Iris pigment epithelial cell (primary cell): Measurements from ENCODE around the gene TSTD1.
A peak's percentile ranks its signal among the peaks of the same experiment; 100 is the strongest.
"Not testable (repeated sequence)": the region's sequence is repeated elsewhere in the genome, so short reads cannot be mapped to it uniquely, and the experiment has no call there.

Source experiments
- DNase-seq: peaks from one replicate; pipeline ENCODE4 v3.0.0-alpha.2; 2011; ENCODE audit warnings: low read depth

TSTD1 gene

DNA sequence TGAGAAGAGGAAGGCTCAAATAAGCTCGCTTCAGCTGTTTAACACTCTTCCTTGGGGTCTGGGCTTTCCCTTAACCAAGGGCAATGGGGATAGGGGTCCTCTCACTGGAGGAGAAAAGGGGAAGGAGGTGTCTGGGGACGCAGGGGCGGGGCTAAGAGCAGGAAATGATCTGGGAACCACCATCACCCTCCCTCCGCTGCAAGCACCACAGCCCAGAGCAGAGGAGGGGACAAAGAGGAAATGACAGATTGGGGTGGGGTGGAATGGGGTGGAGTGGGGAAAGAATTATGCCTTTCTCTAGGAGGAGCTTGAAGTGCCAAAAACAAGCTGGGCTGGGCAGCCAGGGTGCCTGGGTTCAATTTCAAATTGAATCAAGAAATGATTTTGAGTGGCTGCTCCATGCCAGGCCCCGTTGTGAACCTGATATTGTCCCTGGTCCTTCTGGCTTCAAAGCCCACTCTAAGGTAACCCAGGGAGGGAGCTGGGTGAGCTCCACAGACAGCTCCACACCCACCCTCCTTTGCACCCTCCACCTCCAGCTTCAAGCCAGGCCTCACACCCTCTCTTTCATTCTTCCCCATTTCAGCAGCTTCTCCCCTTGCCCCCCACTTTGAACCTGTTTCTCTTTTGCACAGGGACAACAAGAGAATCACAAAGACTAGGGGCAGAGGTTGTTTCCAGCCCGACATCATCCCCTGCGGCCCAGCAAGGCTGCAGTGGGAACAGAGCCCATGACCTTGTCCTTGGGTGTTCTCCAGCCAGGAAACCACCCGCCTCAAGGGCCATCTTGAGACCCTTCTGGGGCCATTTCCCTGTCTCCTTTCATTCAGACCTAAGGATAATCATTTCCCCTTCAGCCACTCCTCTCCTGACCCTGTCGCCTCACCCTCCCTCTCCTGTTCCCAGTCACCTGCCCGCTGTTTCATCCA lies 29.8 kb upstream of the TSTD1 start:
- no peak for DNase-seq

DNA sequence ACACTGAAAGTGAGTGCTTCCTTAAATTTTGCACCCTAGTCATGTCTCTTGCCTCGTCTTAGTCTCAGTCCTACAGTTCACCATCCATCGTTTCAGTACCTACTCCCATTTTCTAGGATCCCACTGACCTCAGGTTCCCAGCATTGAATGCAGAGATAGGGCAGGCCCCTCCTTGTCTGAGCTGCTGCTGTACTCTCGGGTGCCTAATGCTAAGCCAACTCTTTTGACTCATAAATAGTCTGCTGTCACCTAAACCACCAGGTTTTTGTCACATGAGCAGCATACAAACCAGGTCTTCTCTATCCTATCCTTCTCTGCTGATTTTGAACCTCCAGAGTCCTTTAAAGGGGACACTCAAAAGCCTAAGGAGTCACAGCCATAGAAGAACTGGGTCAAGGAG lies 27.9 kb upstream of the TSTD1 start:
- DNase-seq = no peak

DNA sequence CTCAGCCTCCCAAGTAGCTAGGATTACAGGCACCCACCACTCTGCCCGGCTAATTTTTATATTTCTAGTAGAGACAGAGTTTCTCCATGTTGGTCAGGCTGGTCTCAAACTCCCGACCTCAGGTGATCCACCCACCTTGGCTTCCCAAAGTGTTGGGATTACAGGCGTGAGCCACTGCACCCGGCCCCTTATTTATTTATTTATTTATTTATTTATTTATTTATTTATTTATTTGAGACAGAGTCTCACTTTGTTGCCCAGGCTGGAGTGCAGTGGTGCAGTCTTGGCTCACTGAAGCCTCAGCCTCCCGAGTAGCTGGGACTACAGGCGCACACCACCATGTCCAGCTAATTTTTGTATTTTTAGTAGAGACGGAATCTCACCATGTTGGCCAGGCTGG lies 26.9 kb upstream of the TSTD1 start:
- DNase-seq = not testable (repeated sequence)

DNA sequence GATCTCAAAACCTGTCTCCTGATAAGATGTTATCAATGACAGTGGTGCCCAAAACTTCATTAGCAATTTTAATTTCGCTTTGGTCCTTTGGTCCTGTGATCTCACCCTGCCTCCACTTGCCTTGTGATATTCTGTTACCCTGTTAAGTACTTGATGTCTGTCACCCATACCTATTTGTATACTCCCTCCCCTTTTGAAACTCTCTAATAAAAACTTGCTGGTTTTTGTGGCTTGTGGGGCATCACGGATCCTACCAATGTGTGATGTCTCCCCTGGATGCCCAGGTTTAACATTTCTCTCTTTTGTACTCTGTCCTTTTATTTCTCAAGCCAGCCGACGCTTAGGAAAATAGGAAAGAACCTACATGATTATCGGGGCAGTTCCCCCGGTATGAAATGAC lies 25.2 kb upstream of the TSTD1 start:
- not testable (repeated sequence) for DNase-seq

DNA sequence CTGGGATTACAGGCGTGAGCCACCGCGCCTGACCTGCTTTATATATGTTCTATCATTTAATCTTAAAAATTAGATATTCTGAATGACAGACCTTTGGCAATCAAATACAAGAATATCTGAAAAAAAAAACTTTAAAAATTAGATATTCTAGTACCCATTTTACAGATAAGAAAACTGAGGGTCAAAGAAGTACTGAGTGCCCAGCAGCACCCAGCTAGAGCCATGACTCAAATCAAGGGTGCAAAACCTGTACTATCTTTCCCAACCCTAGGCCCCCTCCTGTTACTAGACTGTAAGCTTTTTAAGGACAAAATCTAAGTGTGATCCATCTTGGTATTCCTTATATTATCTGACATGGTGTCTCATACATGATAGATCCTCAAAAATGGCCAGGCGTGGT lies 22.7 kb upstream of the TSTD1 start:
- DNase-seq = no peak

DNA sequence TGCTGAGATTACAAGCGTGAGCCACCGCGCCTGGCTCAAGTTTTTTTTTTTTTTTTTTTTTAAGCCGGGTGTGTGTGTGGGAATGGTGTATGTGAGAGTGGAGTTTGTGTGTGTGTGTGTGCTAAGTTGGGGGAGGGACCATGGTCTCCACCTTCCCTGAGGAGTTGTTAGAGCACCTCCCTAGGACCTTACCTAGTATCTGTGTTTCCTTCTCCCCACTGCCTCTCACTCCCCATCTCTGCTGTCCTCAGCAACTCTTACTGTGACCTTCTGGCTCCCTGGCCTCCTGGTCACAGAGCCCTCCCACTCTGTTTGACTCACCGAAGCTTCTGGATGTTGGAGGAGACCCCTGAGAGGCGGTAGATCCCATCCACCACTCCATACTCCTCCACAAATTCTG lies 20.5 kb upstream of the TSTD1 start:
- DNase-seq = no peak

DNA sequence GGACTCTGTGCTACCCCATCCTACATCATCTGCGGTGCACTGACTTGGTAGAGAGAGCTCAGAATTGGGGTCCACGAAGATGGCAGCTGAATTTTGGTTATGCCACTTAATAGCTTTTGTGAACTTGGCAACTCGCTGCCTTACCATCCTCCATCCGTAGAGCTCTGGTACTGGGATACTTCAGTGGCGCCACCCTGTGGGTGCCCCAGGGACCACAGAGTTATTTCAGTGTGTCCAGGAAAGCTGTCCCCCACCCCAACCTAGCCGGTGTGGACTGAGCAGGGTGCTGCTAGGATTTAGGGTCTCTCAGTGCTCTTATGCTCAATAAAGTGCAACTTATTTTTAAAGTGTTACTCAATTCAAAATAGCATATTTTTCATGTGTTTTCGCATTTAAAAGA lies 16.0 kb upstream of the TSTD1 start:
- no peak for DNase-seq

DNA sequence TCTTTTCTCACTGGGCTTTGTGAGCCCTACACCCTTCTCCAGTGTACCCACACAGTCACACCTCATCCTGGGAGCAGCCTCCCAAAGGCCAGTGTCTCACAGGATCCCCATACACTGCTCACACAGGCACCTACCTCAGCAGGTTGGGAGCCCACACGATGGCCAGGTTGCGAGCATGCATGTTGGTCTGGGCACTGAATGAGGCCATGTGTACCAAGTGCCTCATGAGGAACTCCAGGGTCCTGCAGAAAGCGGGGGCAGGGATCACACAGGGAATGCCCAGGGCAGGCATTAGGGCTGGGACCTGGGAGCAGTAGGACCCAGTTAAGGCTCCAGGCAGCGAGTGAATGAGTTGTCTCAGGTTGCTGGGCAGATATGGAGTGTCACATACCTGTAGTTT lies 15.5 kb upstream of the TSTD1 start:
- DNase-seq = no peak

DNA sequence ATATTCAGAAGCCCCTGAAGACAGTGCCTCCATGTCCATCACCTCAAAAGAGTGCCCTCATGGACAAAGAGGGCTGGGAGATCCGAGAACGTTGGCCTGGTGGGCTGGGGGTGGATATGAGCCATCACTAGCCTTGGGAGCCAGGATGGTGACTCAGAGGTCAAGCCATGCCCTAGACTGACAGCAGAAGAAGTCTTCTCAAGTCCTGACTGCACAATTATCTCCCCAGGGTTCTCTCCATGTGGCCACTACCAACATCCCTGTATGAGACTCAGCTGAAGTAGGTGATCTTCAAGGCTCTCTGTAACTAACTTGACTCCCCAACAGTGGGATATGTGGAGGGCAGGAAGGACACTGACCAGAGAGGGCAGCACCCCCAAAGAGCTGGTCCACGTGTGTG lies 14.1 kb upstream of the TSTD1 start:
- no peak for DNase-seq

DNA sequence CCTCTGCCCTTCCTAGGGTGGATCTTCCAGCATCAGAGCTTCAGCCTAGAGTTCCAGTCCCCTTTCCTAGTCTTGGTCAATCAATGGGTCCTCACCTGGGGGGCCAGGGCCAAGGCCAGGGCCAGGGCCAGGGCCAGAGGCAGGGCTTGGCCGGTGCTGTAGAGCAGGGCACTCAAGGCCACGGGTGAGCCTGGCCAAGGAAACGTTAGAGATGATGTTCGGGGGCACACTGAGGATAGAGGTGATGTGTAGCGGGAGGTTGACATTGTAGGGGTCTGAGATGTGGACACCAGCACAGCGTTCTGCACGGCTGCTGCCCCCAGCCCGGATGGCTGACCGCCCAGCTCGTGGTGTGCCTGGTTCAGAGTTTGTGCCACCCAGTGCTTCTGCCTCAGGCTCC lies 12.5 kb upstream of the TSTD1 start:
- DNase-seq = no peak

DNA sequence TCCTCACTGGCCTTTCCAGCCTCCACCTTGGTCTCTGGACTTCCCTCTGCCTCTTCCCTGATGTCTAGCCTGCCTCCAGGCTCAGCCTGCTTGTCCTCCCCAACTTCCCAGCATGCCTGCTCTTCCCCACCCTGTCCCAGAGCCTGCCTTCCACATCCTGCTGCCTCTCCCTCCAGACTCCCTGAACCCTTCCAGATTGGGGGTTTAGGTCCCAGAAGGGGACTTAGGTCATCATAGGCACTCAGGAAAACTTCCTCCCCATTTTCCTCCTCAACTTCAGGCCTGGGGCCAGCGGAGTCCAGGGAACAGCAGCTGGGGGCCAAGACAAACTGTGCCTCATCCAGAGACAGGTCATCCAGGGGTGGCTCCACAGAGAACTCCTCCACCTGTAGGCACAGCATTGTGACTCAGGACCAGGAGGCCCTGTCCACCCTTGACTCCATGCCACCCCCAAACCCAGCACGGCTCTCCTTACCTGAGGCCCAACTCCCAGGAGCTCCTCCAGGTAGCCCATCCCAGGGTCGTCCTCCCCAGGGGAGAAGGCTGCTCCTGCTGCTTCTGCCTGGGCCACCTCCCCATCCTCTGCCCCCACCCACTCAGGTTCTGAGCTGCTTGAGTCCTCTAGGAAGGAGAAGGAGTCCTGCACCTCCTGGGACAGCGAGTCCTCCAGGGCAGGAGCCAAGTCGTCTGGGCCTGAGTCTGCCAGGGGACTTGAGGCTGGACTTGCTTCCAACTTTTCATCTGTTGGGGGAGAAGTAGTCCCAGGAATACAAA lies 10.4 kb upstream of the TSTD1 start:
- no peak for DNase-seq

DNA sequence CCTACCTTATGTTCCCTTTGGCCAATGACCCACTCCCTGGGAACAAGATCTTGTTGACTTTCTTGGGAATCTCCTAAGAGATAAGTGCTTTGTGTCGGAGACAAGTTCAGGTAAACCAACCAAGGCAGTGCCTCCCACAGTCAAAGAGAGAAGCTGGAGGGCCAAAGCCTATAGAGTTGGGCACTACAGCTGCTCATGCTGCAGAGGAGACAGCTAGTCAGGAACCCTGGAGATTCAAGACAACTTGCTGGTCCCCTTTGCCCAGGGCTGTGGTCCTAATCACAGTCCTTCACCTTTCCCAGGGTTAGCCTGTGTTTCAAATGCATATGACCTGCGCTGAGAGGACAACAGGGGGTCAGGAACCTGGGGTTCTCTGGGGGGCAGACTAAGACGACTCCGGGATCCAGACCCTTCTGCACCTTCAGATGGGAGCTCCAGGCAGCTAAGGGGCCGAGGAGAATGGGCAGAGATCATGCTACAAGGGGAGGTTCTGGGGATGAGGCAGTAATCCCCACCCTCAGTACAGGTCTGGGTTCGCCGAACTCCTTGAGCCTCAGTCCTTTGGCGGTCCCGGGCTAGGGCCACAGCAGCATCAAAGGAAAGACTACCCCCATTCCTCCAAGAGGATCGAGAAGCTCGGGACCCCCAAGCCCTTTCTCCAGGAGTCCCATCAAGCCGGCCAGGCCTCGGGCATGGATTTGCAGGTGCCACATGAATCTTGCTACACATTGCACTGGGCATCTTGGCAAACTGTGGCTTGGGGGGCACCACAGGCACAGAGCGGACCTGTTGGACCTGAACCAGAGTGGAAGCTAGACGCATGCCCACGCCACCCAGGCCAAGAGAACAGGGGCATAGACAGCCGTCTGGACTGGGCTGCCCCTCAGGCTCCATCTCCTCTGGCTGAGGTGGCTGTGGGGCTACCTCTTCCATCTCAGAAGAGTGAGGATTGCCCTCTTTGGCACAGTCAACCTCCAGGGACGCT lies 9.0 kb upstream of the TSTD1 start:
- DNase-seq = no peak

DNA sequence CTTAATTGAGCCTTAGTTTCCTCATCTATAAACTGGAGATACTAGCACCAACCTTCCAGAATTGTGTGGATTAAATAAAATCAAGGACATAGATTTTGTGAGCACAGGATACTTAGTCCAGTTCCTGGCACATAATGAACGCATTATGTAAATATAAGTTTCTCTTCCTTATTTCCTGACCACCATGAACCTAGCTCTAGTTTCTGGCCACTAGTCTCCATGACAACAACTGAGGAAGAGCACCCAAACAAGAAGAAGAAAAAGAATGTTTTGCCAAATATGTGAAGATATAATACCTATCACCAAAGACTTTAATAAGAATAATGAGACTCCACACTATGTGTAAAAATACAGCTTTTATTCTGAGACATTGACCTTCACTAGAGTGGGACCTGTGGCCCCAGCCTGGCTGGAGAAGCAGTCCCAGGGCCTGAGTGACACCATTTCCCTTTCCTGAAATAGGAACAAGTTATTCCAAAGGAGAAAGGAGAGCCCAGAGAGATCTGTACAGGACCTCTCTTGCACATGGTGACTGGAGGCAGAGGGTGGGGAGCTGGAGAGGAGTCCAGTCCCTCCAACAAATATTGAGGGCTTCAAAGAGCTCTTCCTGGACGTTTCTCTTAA lies 8.0 kb upstream of the TSTD1 start:
- no peak for DNase-seq

DNA sequence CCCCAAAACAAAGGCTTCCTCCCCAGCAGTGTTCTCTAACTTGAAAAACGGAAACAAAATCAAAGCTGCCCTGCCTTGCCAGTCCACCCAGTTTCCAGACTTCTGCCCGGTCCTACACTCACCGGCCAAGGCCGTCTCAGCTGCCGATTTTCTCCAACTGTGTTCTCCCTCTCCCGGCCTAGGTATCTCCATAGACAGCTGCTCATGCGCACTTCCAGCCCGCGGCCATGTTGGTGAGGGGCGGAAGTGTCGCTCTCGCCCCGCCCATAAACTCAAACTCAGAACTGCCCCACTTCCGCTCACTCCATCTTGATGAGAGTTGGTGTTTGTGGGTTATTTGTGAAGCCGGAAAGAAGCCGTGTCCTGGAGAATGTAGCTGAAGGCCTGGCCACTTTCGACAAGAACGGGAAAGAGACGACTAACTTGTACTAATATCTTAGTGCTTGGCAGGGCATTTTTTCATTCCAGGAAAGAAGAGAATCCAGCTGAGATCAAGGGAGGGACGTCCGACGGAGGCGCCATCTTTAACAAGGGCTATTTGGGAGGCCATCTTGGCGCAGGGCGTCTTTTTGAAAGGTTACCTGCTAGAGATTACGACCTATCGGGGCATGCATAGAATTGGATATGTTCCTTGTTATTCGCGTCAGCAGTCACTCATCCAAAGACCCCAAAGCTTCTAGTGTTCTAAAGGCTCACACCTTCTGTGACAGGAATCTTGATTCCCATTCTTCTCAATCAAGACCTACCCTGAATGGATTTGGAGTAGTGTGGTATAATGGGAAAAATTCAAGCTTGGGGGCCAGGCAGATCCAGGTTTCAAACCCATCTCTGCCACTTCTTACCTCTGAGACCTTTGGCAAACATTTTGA lies 7.2 kb upstream of the TSTD1 start, which contains the start of gene USF1:
USF1 (minus strand) TSS at position 242 of the 869 bp plus-strand sequence. CDS start 2,702 bp downstream, outside the sequence.
- peak; percentile 97 for DNase-seq

DNA sequence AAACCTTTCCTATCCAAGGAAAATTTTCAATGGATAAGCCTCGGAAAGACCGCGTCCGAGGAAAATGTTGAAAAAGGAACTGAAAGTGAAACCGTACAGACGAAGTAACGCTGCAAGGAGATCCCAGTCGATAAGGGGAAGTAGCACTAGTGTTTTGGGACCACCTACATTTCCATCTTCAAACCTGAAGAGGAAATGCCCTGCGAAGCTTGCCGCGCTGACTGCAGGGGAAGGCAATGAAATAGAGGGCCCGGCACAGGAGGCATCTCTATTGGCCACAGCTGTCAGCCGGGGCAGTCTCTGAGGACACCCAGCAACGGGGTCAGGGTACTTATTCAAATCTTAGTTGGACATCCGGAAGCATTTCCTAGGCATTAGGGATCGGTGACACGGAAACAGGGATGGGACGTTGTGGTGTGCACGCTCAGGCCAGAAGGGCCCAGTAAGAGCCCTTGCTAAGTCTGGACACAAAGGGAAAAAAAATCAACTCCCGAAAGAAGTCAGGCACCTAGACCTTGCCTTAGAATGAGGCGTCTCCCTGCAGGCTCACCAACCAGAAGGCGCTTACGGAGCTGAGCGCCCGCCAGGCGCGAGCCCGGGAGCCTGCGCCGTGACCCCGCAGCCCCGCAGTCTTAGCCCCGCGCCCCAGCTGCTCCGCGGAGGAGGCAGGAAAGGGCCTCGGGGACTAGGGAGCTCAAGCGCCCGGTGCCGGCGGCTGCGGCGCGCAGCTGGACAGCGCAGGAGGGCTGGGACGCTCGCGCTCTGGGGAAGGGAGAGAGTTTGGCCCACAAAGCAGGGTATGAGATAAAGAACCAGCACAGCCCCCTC lies 6.4 kb upstream of the TSTD1 start:
- DNase-seq = peak; percentile 68

DNA sequence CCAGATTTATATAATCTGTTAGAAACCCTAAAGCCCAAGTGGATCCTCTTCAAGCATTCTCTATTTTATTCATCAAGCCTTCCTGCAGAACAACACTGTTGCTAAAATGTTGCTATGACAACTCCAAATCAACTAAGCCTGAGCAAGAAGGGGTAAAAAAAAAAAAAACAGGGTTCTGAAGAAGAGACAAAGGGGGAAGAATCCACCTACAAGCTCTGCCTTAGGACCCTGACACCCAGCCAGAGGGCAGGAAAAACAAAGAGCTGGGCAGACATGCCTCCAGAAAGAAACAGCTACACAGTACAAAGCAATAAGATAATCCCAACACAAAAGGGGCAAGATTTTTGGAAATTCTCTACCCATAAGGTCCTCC lies 5.8 kb upstream of the TSTD1 start:
- DNase-seq = no peak

DNA sequence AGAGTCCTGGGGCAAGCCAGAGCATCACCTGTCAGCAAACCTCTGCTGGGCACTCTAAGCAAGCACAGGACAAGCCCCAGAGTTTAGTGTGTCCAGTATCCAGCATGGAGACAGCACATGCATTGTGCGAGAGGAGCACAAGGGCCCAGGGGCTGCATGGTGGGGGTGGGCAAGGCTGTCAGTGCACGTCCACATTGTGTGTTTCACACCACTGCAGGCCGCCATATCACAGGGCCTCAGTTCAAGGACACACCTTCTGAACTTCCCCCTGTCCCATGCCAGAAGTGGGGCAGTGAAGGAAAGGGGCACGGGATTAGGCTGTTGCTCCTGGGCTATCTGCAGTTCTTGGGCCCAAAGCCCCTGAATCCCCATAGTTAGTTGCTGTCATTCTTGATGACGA lies 782 bp upstream of the TSTD1 start:
- DNase-seq = no peak

DNA sequence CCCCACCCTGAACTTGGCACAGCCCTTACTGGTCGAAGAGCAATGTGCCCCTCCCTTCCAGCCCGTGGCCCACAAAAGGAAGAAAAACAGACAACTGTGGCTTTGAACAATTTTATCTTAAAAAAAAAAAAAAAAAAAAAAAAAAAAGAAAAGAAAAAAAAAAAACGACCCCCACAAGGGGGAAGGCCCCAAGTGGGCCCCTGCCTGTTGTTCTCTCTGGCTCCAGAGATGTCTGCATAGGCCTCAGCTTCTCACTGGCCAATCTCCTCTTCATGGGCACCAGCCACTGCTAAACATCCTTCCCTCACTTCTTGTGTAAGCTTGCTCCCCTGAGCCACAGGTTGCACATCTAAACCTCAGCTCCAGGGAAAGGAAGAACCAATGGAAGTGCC lies 386 bp upstream of the TSTD1 start:
- DNase-seq = no peak

DNA sequence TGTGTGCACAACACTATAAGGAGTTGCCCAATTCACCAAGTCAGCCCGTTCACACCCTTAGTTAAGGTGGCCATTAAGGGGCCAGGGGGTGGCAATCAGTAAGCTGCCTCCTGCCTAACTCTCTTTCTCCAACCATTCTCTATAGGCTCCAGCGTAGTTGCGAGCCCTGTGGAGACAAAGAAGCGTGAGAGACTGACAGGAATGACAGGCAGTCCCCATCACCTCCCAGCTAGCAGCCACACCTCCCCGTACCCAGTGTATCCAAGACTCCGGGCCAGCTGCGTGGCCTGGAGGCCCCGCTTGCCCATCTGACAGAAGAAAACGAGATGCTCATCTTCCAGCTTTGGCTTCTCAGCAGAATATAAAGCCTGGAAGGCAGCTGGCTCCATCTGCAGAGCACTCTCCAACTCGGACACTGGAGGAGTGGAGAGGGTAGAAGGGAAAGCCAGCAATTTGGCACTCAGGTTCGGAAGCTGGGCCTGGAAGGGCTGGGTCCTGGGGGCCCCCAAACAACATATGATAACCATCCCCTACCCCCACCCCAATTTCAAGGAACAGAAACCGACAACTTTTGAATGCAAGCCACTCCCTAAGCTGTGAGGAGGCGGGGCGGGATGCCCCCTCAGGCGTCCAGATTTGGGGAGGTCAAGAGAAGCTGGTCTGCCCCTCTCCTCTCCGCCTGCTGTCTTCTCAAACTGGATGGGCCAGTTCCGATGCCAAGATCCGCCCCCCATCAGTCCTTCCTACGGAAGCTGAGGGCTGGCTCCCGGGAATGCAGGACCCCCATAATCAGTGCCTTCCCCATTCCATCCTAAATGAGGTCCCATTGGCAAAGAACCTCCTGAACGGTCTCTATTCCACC lies 872 bp downstream of the TSTD1 start:
- no peak for DNase-seq
